ENCODE data around the gene PALB2. TPM values are rescaled to one million over a fixed set of nuclear protein-coding genes. Genes with fewer than 3 reads are reported as not detected.

PALB2 gene
- polyA plus RNA-seq, 2 of the 4 experiments (the other 2 are of a cell fraction): 13.9 to 17.4 TPM

DNA sequence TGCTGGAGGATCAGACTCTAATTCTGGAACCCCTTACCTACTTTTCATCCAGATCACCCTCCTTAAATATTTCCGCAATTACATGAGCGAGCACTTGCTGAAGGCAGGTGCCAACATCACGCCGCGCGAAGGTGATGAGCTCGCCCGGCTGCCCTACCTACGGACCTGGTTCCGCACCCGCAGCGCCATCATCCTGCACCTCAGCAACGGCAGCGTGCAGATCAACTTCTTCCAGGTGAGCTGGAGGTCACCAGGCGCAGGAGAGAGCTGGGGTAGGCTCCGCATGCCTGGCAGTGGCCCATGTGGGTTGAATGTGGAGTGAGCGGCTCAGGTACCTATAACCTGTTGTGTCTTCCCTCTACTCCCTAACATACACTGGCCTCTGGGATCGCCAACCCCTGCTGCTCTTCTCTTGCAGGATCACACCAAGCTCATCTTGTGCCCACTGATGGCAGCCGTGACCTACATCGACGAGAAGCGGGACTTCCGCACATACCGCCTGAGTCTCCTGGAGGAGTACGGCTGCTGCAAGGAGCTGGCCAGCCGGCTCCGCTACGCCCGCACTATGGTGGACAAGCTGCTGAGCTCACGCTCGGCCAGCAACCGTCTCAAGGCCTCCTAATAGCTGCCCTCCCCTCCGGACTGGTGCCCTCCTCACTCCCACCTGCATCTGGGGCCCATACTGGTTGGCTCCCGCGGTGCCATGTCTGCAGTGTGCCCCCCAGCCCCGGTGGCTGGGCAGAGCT lies 48.5 kb upstream of the PALB2 start:
- WGBS (ENCODE audit: missing lambda C conversion rate): 96% methylated on average over 32 of the region's 36 CpGs
- CTCF ChIA-PET: interaction anchor here (0.9 to 1.3 kb wide), 2 partner anchors 11 to 35 kb away, joined by 3 read pairs; no protein-coding TSS in a partner anchor
- H3K4me2 ChIP-seq: no peak overlapping the region
- no peak for TF ChIP-seq FOSB (CRISPR knock-in tag; IDR thresholded peaks at IDR 0.05)
- no peak for TF ChIP-seq FOSL2 (IDR thresholded peaks at IDR 0.05)
- TF ChIP-seq FOSL2 (CRISPR knock-in tag; IDR thresholded peaks at IDR 0.05): no peak
- TF ChIP-seq, protein P1, sequence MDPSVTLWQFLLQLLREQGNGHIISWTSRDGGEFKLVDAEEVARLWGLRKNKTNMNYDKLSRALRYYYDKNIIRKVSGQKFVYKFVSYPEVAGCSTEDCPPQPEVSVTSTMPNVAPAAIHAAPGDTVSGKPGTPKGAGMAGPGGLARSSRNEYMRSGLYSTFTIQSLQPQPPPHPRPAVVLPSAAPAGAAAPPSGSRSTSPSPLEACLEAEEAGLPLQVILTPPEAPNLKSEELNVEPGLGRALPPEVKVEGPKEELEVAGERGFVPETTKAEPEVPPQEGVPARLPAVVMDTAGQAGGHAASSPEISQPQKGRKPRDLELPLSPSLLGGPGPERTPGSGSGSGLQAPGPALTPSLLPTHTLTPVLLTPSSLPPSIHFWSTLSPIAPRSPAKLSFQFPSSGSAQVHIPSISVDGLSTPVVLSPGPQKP (IDR thresholded peaks at IDR 0.05; ENCODE audit: low read depth, low read length): no peak
- TF ChIP-seq RAD21 (conservative IDR thresholded peaks at IDR 0.05 in 1 of 2, IDR thresholded peaks at IDR 0.05 in 1 of 2): no peak
- no peak for TF ChIP-seq MYC (IDR thresholded peaks at IDR 0.05; ENCODE audit: borderline replicate concordance, low read length)
- TF ChIP-seq, protein P2, sequence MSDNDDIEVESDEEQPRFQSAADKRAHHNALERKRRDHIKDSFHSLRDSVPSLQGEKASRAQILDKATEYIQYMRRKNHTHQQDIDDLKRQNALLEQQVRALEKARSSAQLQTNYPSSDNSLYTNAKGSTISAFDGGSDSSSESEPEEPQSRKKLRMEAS (IDR thresholded peaks at IDR 0.05): no peak
- TF ChIP-seq EP300 (IDR thresholded peaks at IDR 0.05): no peak
- no peak for TF ChIP-seq ZNF302 (CRISPR knock-in tag; IDR thresholded peaks at IDR 0.05)
- no peak for TF ChIP-seq CBX2 (IDR thresholded peaks at IDR 0.05; ENCODE audit: borderline replicate concordance, low read depth)
- no peak for TF ChIP-seq MAZ (IDR thresholded peaks at IDR 0.05; ENCODE audit: borderline replicate concordance, low read depth, low read length)
- no peak for TF ChIP-seq ZFP36 (IDR thresholded peaks at IDR 0.05; ENCODE audit: borderline replicate concordance, partially characterized antibody)
- TF ChIP-seq NPAS2 (CRISPR knock-in tag; IDR thresholded peaks at IDR 0.05; ENCODE audit: borderline replicate concordance): no peak
- no peak for TF ChIP-seq JUN (IDR thresholded peaks at IDR 0.05)
- TF ChIP-seq, protein P3, sequence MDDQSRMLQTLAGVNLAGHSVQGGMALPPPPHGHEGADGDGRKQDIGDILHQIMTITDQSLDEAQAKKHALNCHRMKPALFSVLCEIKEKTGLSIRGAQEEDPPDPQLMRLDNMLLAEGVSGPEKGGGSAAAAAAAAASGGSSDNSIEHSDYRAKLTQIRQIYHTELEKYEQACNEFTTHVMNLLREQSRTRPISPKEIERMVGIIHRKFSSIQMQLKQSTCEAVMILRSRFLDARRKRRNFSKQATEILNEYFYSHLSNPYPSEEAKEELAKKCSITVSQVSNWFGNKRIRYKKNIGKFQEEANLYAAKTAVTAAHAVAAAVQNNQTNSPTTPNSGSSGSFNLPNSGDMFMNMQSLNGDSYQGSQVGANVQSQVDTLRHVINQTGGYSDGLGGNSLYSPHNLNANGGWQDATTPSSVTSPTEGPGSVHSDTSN (IDR thresholded peaks at IDR 0.05): no peak
- TF ChIP-seq HDAC2 (IDR thresholded peaks at IDR 0.05): no peak
- TF ChIP-seq PHF8 (IDR thresholded peaks at IDR 0.05; ENCODE audit: borderline replicate concordance, low read depth): no peak
- 0 out of 3 replicates have a peak, but pooled peaks cover 3% of the 10 kb centered on the region for H3K4me1 ChIP-seq
- H3K4me3 ChIP-seq: no peak overlapping the region
- no peak for DNase-seq (ENCODE audit: low read depth in 1 of 2, low spot score in 1 of 2)
- no peak for ATAC-seq
- POLR2A ChIA-PET: no interaction called here
- H3K9me3 ChIP-seq: no peaks in the 10 kb centered on the region
- no peak overlapping the region for H3K27ac ChIP-seq
- no peak for FAIRE-seq

DNA sequence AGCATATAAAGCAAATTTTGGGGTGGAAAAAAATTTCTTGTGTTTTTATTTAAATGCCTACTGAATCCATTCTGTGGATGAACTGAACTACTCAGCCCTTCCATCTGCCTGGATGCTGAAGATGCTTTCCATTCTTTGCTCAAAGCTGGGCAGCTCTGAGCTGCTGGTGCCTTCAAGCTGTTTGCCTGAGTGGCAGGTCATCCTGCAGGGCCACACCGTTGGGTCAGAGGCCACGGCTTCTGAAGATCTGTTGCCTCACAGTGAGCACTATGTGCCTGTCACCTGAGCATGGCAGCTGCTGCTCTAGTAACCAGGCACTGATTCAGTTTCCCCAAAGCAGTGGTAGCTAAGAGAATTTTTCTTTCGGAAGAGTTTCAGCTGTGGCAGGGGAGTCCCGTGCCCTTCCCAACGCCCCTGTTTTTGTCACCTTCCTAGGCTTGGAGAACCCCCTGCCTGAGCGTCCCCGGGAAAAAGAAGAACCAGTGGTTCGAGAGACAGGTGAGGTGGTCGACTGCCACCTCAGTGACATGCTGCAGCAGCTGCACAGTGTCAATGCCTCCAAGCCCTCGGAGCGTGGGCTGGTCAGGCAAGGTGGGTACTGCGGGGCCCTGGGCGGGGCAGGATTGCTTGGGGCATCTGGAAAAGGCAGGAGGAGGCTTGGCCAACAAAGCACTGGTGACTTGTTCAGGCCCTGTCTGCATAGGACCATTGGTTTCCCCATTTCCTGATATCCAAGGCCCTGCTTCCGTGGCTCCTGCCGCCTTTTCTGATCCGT lies 46.1 kb upstream of the PALB2 start:
- ATAC-seq: no peak
- Histone ChIP-seq H3K4me2 (no peak overlapping the region), H3K4me3 (no peak overlapping the region), H3K27ac (no peak overlapping the region), H3K4me1 (0 out of 3 replicates have a peak, but pooled peaks cover 3% of the 10 kb centered on the region), H3K9me3 (no peaks in the 10 kb centered on the region)
- WGBS (ENCODE audit: missing lambda C conversion rate): 94% methylated on average over 16 of the region's 16 CpGs
- ChIA-PET POLR2A (no interaction called here), CTCF (interaction anchor here (0.9 to 1.5 kb wide), 2 partner anchors 12 to 349 kb away, joined by 3 read pairs; no protein-coding TSS in a partner anchor)
- no peak for FAIRE-seq
- DNase-seq (ENCODE audit: low read depth in 1 of 2, low spot score in 1 of 2): no peak
- no peak for TF ChIP-seq PHF8 (IDR thresholded peaks at IDR 0.05; ENCODE audit: borderline replicate concordance, low read depth)
- TF ChIP-seq, protein P4, sequence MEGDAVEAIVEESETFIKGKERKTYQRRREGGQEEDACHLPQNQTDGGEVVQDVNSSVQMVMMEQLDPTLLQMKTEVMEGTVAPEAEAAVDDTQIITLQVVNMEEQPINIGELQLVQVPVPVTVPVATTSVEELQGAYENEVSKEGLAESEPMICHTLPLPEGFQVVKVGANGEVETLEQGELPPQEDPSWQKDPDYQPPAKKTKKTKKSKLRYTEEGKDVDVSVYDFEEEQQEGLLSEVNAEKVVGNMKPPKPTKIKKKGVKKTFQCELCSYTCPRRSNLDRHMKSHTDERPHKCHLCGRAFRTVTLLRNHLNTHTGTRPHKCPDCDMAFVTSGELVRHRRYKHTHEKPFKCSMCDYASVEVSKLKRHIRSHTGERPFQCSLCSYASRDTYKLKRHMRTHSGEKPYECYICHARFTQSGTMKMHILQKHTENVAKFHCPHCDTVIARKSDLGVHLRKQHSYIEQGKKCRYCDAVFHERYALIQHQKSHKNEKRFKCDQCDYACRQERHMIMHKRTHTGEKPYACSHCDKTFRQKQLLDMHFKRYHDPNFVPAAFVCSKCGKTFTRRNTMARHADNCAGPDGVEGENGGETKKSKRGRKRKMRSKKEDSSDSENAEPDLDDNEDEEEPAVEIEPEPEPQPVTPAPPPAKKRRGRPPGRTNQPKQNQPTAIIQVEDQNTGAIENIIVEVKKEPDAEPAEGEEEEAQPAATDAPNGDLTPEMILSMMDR (IDR thresholded peaks at IDR 0.05): no peak
- TF ChIP-seq HDAC2 (IDR thresholded peaks at IDR 0.05): no peak
- no peak for TF ChIP-seq BHLHE40 (IDR thresholded peaks at IDR 0.05; ENCODE audit: low read depth, low read length)
- no peak for TF ChIP-seq MAZ (IDR thresholded peaks at IDR 0.05; ENCODE audit: borderline replicate concordance, low read depth, low read length)
- no peak for TF ChIP-seq JUNB (IDR thresholded peaks at IDR 0.05)
- TF ChIP-seq, protein P5, sequence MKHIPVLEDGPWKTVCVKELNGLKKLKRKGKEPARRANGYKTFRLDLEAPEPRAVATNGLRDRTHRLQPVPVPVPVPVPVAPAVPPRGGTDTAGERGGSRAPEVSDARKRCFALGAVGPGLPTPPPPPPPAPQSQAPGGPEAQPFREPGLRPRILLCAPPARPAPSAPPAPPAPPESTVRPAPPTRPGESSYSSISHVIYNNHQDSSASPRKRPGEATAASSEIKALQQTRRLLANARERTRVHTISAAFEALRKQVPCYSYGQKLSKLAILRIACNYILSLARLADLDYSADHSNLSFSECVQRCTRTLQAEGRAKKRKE (CRISPR knock-in tag; IDR thresholded peaks at IDR 0.05; ENCODE audit: low read depth): no peak
- TF ChIP-seq, protein P6, sequence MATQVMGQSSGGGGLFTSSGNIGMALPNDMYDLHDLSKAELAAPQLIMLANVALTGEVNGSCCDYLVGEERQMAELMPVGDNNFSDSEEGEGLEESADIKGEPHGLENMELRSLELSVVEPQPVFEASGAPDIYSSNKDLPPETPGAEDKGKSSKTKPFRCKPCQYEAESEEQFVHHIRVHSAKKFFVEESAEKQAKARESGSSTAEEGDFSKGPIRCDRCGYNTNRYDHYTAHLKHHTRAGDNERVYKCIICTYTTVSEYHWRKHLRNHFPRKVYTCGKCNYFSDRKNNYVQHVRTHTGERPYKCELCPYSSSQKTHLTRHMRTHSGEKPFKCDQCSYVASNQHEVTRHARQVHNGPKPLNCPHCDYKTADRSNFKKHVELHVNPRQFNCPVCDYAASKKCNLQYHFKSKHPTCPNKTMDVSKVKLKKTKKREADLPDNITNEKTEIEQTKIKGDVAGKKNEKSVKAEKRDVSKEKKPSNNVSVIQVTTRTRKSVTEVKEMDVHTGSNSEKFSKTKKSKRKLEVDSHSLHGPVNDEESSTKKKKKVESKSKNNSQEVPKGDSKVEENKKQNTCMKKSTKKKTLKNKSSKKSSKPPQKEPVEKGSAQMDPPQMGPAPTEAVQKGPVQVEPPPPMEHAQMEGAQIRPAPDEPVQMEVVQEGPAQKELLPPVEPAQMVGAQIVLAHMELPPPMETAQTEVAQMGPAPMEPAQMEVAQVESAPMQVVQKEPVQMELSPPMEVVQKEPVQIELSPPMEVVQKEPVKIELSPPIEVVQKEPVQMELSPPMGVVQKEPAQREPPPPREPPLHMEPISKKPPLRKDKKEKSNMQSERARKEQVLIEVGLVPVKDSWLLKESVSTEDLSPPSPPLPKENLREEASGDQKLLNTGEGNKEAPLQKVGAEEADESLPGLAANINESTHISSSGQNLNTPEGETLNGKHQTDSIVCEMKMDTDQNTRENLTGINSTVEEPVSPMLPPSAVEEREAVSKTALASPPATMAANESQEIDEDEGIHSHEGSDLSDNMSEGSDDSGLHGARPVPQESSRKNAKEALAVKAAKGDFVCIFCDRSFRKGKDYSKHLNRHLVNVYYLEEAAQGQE (IDR thresholded peaks at IDR 0.05): no peak
- TF ChIP-seq, protein P7, sequence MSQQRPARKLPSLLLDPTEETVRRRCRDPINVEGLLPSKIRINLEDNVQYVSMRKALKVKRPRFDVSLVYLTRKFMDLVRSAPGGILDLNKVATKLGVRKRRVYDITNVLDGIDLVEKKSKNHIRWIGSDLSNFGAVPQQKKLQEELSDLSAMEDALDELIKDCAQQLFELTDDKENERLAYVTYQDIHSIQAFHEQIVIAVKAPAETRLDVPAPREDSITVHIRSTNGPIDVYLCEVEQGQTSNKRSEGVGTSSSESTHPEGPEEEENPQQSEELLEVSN (IDR thresholded peaks at IDR 0.05; ENCODE audit: borderline replicate concordance, low read depth): no peak
- no peak for TF ChIP-seq RAD21 (conservative IDR thresholded peaks at IDR 0.05 in 1 of 2, IDR thresholded peaks at IDR 0.05 in 1 of 2)
- TF ChIP-seq EHF (CRISPR knock-in tag; IDR thresholded peaks at IDR 0.05): no peak
- no peak for TF ChIP-seq ZNF302 (CRISPR knock-in tag; IDR thresholded peaks at IDR 0.05)

Measured in A549 (cell line).